ENCODE measurements around the gene THBS2.
"Not testable (repeated sequence)": the region's sequence is repeated elsewhere in the genome, so short reads cannot be mapped to it uniquely, and the experiment has no call there.

THBS2 gene

DNA sequence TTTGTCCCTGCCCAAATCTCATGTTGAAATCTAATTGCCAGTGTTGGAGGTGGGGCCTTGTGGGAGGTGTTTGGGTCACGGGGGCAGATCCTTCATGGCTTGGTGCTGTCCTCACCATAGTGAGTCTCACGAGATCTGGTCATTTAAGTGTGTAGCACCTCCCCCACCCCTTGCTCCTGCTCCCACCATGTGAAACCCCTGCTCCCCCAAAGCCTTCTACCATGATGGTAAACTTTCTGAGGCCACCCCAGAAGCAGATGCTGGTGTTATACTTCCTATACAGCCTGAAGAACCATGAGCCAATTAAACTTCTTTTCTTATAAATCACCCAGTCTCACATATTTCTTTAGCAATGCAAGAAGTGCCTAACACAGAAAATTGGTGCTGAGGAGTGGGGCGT lies 19.9 kb upstream of the THBS2 start:
- DNase-seq = no peak

GRCh38 chr6:169271877-169272216 lies 18.2 kb upstream of the THBS2 start:
- DNase-seq = no peak

DNA sequence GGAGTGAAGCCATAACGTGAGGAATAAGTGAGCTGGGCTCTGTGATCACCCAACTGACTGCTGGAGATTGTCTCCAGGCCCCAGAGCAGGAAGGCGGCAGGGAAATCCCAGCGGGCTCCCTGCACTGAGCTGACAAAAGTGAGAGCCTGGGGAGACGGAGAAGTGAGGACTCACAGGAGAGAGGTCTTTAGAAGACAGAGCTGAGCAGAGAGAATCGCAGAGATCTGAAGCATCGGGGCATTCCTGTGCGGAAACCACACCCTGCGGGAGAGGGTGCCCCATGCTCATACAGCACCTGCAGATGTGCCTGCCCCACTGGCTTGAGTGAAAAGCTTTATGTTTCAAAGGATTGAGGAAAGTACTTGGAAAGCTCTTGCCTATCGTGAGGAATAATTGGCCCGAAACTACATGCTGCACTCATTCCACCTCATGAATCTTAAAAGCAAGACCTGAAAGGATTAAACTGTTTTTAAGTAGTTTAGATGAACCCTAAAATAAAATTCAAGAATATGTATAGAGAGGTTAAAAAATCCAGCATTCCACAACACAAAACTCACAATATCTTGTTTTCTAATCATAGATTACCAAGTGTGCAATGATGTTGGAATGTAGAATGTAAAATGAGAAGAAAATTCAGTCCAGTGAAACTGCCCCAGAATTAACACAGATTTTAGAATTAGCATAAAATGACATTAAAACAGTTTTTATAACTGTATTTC lies 17.7 kb upstream of the THBS2 start:
- DNase-seq = no peak

DNA sequence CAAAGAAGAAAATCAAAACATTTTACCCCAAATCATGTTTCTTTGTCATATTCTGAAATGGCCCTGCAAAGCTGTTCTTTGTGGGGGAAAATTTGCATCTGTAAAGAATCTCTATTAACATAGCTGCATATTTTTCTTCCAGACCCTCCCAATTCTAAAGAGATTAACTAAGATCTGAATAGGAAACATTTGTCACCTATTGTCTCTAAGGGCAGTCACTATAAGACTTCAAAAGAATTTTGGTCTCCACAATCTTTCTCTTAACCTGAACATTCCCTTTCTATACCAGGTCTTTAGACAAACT lies 16.4 kb upstream of the THBS2 start:
- not testable (repeated sequence) for DNase-seq

- DNase-seq = no peak
Observed at GRCh38 chr6:169269180-169270076, 15.8 kb upstream of the THBS2 start.

DNA sequence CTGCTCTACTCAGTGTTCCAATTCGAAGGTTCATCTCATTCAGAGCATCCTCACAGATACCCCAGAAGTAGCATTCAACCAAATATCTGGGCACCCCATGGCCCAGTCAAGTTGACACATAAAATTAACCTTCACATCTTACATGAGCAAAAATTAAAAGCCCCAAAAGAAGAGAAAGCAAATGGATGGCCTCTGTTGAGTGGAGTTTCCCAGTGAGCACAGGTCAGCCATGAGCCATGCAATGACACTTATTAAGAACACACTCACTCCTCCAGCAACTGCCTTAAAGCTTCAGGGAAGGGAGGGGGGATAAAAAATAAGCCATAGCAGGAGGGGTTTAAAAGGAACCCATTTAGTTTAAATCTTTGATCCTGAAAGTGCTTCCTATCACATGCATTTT lies 14.6 kb upstream of the THBS2 start:
- DNase-seq = no peak

DNA sequence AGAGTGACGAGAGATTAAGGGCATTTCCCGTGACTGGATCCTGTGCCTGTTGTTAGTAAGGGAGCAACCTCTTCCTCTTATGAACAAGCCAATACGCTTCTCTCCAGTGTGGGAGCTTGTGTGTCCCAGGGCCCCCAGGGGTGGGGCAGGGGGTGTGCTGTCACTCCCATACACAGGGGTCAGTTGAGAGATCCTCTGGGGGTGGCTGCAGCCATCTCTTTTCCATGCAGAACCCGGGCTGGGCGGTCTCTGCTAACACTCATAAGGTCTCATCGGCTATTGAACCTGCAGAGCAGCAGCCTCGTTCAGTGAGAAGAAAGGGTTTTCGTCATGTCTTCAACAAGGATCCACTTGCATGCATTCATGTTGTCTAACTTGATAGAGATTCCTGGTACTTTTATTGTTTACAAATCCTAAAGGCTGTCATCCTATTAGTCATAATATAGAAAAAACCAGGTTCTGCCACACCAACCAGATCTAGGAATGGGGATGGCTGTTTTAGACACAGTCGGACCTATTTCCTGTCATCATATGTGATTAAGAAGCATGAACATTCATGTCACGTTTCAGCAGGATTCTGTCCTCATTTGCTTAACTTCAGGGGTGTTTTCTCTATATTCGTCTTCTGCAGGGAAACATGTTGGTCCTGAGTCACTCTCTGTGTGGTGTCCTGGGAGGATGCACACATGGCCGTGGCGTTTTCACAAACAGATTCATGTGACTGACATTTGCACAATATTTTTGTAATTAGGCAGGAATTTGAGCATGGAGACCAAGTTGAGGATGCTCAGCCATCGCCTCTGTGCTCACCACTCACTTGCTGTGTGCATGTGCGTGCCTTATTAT lies 13.3 kb upstream of the THBS2 start:
- DNase-seq = no peak

GRCh38 chr6:169266261-169266660 lies 12.6 kb upstream of the THBS2 start:
- no peak for DNase-seq

DNA sequence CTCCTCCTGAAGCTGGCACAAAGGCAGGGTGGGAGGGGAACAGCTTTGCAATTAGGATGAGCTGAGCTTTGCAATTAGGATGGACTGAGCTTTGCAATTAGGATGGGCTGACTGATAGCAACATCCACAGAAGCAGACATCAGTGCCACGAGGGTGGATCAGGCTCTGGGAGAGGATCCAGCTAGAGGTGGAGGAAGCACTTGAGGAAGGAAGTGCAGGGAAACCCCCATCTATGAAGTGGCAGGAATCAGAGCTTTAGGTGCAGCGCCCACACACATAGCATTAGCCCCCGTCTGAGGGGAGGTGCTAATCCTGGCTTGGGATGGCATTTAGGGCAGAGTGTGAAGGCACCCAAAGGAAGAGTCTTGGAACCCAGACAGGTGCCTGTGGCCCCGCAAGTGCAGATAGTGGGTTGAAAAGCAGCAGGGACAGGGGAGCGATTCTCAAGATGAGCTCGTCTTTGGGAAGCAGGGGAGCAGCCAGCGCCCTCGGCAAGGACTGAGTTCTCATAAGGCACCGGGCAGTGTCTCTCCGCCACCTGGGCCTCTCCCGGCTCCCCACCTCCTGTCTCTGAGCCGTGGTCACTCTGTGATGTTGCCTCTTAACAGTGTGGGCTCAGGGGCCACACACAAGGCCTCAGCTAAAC lies 12.0 kb upstream of the THBS2 start:
- no peak for DNase-seq

GRCh38 chr6:169263836-169264608 lies 10.4 kb upstream of the THBS2 start:
- peak in 19 of 56 donors; percentile 10 to 77 (median 35) for DNase-seq

- no peak for DNase-seq
Observed at GRCh38 chr6:169263374-169263773, 9.7 kb upstream of the THBS2 start.

GRCh38 chr6:169262602-169263001 lies 9.0 kb upstream of the THBS2 start:
- not testable (repeated sequence) for DNase-seq

GRCh38 chr6:169256518-169256917 lies 2.9 kb upstream of the THBS2 start:
- no peak for DNase-seq

GRCh38 chr6:169256061-169256460 lies 2.4 kb upstream of the THBS2 start:
- DNase-seq = no peak

- no peak for DNase-seq
Observed at GRCh38 chr6:169255643-169256042, 2.0 kb upstream of the THBS2 start.

DNA sequence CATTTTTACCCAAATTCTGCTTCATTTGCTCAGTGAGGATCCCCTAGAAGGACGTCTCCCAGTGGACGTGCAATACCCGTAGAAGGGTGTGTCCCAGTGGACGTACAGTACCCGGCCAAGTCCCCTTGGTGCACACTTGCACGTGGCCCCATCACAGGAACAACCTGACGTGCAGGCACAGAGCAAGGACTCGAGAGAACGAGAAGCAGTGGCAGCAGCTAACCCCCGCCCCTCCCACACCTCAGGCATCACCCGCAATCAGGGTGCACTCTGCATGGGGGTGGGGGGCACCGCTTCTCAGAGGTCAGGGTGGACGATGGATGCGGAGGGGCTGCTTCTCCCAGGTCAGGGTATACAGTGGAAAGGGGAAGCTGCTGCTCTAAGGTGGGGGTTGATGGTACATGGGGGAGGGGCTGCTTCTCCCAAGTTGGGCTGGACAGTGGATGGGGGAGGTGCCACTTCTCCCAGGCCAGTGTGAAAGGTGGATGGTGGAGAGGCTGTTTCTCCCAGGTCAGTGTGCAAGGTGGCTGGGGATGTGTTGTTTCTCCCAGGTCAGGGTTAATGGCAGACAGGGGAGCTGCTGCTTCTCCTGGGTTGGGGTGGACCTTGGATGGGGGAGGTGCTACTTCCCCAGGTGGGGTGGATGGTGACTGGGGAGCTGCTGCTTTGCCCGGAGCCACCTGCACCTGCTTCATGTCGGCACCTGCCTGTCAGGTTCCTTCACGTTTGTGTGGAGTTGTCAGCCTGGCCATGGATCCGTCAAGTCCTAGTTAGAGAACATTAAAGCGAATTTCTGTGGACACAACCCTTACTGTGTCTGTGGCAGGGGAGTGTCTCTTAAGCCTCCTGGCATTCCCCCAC lies 1.0 kb upstream of the THBS2 start:
- no peak for DNase-seq

DNA sequence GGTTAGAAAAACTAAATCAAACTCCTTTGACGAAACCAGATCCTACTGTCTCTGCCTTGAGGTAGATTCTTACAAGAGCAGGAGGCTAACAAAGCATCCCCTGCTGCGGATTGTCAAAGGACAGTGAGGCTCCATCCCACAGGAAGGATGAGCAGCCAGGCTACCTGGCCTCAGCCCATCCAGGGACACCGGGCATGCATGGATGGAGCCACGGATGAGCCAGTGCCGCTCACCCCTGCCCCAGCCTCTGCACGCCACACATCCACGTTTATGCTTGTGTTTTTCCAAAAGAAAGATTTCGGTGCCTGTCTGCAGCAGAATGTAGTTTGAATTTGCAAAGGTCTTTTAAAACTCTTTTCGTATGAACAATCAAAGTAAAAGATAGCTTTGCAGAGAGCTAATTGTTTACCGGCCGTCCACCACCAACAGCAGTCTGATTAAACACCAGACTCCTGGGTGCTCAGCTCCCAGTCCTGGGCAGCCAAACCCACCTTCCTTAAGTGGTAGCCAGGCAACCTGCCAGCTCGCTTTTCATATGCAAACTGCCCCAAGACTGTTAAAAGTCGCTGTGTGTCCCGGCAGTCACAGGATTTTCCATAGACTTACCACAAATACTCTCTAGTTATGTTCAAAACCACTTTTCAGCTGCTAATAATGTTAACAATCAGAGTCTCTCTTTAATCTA lies 999 bp downstream of the THBS2 start:
- peak in 29 of 56 donors; percentile 17 to 71 (median 46) for DNase-seq

GRCh38 chr6:169251822-169252504 lies 1.7 kb downstream of the THBS2 start:
- DNase-seq = no peak

Data from amygdala (tissue), 56 donors.